H9 (cell line): ENCODE results near the gene EXOC3. TPM values are rescaled to one million over a fixed set of nuclear protein-coding genes. Genes with fewer than 3 reads are reported as not detected.

Source experiments
- DNase-seq: peaks from one replicate; pipeline ENCODE4 v3.0.0-alpha.2; 2017
- H2AFZ ChIP-seq: one replicate; pipeline ENCODE4 v1.6.1; 2013; ENCODE audit warnings: mild to moderate bottlenecking, low read length, control low read depth, moderate library complexity
- H2AK5ac ChIP-seq: 2 replicates; pipeline ENCODE4 v1.6.1; 2013; ENCODE audit warnings: low read length, control low read depth, mixed read lengths; ENCODE audit not compliant: insufficient read length
- H2BK120ac ChIP-seq: one replicate; pipeline ENCODE4 v1.6.1; 2013; ENCODE audit warnings: low read depth, mild to moderate bottlenecking, low read length, control low read depth, inconsistent platforms; ENCODE audit not compliant: poor library complexity, severe bottlenecking
- H2BK12ac ChIP-seq: 2 replicates; pipeline ENCODE4 v1.6.1; 2013; ENCODE audit warnings: low read length, control low read depth, mixed read lengths, low read depth; ENCODE audit not compliant: insufficient read length
- H2BK15ac ChIP-seq: 2 replicates; pipeline ENCODE4 v1.6.1; 2013; ENCODE audit warnings: low read depth, low read length, control low read depth
- H2BK20ac ChIP-seq: one replicate; pipeline ENCODE4 v1.6.1; 2013; ENCODE audit warnings: low read depth, mild to moderate bottlenecking, low read length, control low read depth, inconsistent platforms; ENCODE audit not compliant: poor library complexity, severe bottlenecking
- H2BK5ac ChIP-seq: 2 replicates; pipeline ENCODE4 v1.6.1; 2013; ENCODE audit warnings: low read length, control low read depth, mixed read lengths; ENCODE audit not compliant: insufficient read length
- H3K14ac ChIP-seq: 2 replicates; pipeline ENCODE4 v1.6.1; 2013; ENCODE audit warnings: low read length, control low read depth; ENCODE audit not compliant: insufficient read depth
- H3K18ac ChIP-seq: 2 replicates; pipeline ENCODE4 v1.6.1; 2013; ENCODE audit warnings: low read depth, mild to moderate bottlenecking, mixed read lengths, low read length, control low read depth; ENCODE audit not compliant: insufficient read length
- H3K23ac ChIP-seq: 2 replicates; pipeline ENCODE4 v1.6.1; 2013; ENCODE audit warnings: low read length, control low read depth, mixed read lengths, low read depth; ENCODE audit not compliant: insufficient read length
- H3K23me2 ChIP-seq: 2 replicates; pipeline ENCODE4 v1.6.1; 2013; ENCODE audit warnings: low read depth, mild to moderate bottlenecking, mixed read lengths, low read length, control low read depth; ENCODE audit not compliant: insufficient read length, poor library complexity, severe bottlenecking
- H3K27ac ChIP-seq: 2 replicates; pipeline ENCODE4 v1.5.1; 2013; ENCODE audit warnings: low read length, control low read depth, mixed read lengths, low read depth; ENCODE audit not compliant: insufficient read length
- H3K27me3 ChIP-seq: 2 replicates; pipeline ENCODE4 v1.6.1; 2013; ENCODE audit warnings: low read length, control low read depth, inconsistent platforms; ENCODE audit not compliant: insufficient read depth
- H3K4ac ChIP-seq: 2 replicates; pipeline ENCODE4 v1.6.1; 2013; ENCODE audit warnings: low read depth, mild to moderate bottlenecking, control low read depth, inconsistent platforms, low read length, moderate library complexity
- H3K4me1 ChIP-seq: 2 replicates; pipeline ENCODE4 v1.6.1; 2013; ENCODE audit warnings: low read length, control low read depth, inconsistent platforms; ENCODE audit not compliant: insufficient read depth
- H3K4me2 ChIP-seq: 2 replicates; pipeline ENCODE4 v1.6.1; 2013; ENCODE audit warnings: low read length, control low read depth, mixed read lengths; ENCODE audit not compliant: insufficient read length, insufficient read depth
- H3K56ac ChIP-seq: 2 replicates; pipeline ENCODE4 v1.6.1; 2013; ENCODE audit warnings: low read depth, mild to moderate bottlenecking, mixed read lengths, low read length, control low read depth; ENCODE audit not compliant: insufficient read length
- H3K79me1 ChIP-seq: 2 replicates; pipeline ENCODE4 v1.6.1; 2013; ENCODE audit warnings: low read depth, mild to moderate bottlenecking, moderate library complexity, low read length, control low read depth, inconsistent platforms; ENCODE audit not compliant: insufficient read depth, poor library complexity, severe bottlenecking
- H3K79me2 ChIP-seq: 2 replicates; pipeline ENCODE4 v1.6.1; 2013; ENCODE audit warnings: low read length, control low read depth, inconsistent platforms; ENCODE audit not compliant: insufficient read depth
- H3K9ac ChIP-seq: 2 replicates; pipeline ENCODE4 v1.6.1; 2013; ENCODE audit warnings: low read length, control low read depth, mixed read lengths; ENCODE audit not compliant: insufficient read length; ENCODE audit errors: extremely low read depth
- H3K9me3 ChIP-seq: one replicate; pipeline ENCODE4 v1.6.1; 2013; ENCODE audit warnings: low read depth, low read length, inconsistent platforms; ENCODE audit not compliant: control insufficient read depth
- H3T11ph ChIP-seq: one replicate; pipeline ENCODE4 v1.6.1; 2013; ENCODE audit warnings: mild to moderate bottlenecking, low read length, control low read depth, inconsistent platforms
- H4K20me1 ChIP-seq: one replicate; pipeline ENCODE4 v1.6.1; 2013; ENCODE audit not compliant: control insufficient read depth, insufficient read length, insufficient read depth
- H4K5ac ChIP-seq: 2 replicates; pipeline ENCODE4 v1.6.1; 2013; ENCODE audit warnings: low read depth, mild to moderate bottlenecking, mixed read lengths, low read length, control low read depth; ENCODE audit not compliant: insufficient read length
- H4K8ac ChIP-seq: replicated peaks from 2 replicates; pipeline ENCODE4 v1.6.1; 2013; ENCODE audit warnings: low read length, control low read depth, mixed read lengths, low read depth; ENCODE audit not compliant: insufficient read length
- H4K91ac ChIP-seq: 2 replicates; pipeline ENCODE4 v1.6.1; 2013; ENCODE audit warnings: low read depth, mild to moderate bottlenecking, moderate library complexity, mixed read lengths, low read length, control low read depth; ENCODE audit not compliant: insufficient read length
- H3K27ac Mint-ChIP-seq, 3 experiments: 2 replicates in 2 of 3; 3 replicates in 1 of 3; pipeline ENCODE4 v1.8.0; 2020 to 2021; ENCODE audit warnings: mixed read lengths in 3 of 3, mild to moderate bottlenecking in 1 of 3, moderate library complexity in 1 of 3
- H3K27me3 Mint-ChIP-seq: 2 replicates; pipeline ENCODE4 v1.8.0; 2021; ENCODE audit warnings: low read depth, mild to moderate bottlenecking, moderate library complexity, mixed read lengths
- H3K36me3 Mint-ChIP-seq, 3 experiments: 2 replicates in 2 of 3; 3 replicates in 1 of 3; pipeline ENCODE4 v1.8.0; 2020 to 2021; ENCODE audit warnings: low read depth in 3 of 3, mixed read lengths in 3 of 3; ENCODE audit not compliant: insufficient read depth in 1 of 3
- H3K4me1 Mint-ChIP-seq, 2 experiments: 2 replicates each; pipeline ENCODE4 v1.8.0; 2020; ENCODE audit warnings: mixed read lengths in 2 of 2
- H3K4me3 Mint-ChIP-seq, 2 experiments: 2 replicates in 1 of 2; 3 replicates in 1 of 2; pipeline ENCODE4 v1.8.0; 2020 to 2021; ENCODE audit warnings: mild to moderate bottlenecking in 2 of 2, mixed read lengths in 2 of 2, moderate library complexity in 1 of 2
- H3K9me3 Mint-ChIP-seq, 2 experiments: 2 replicates in 1 of 2; 3 replicates in 1 of 2; pipeline ENCODE4 v1.8.0; 2020; ENCODE audit warnings: mild to moderate bottlenecking in 2 of 2, mixed read lengths in 2 of 2, moderate library complexity in 1 of 2
- WGBS: extraction: QIAGEN DNeasy Blood & Tissue Kit; methylation state at CpG from one replicate; pipeline ENCODE4 v1.1.7; 2013; ENCODE audit warnings: missing lambda C conversion rate, low lambda C conversion rate, mixed read lengths; ENCODE audit not compliant: insufficient read length; ENCODE audit errors: extremely low coverage; 5-methylcytosine and 5-hydroxymethylcytosine counted together
- total RNA-seq: library from RNA; stranded (reverse); gene quantifications from 2 replicates; pipeline ENCODE4 v1.2.1, GENCODE V29; 2021
- TF ChIP-seq, protein P1 (sequence below): fragments of 200-600 bp; sonication (generic); conservative IDR thresholded peaks from 3 replicates; pipeline ENCODE4 v1.8.0; 2021; ENCODE audit warnings: antibody characterized with exemption, mild to moderate bottlenecking

The EXOC3 gene
- total RNA-seq, 1 experiment from 2014 or later: 36.7 TPM

DNA sequence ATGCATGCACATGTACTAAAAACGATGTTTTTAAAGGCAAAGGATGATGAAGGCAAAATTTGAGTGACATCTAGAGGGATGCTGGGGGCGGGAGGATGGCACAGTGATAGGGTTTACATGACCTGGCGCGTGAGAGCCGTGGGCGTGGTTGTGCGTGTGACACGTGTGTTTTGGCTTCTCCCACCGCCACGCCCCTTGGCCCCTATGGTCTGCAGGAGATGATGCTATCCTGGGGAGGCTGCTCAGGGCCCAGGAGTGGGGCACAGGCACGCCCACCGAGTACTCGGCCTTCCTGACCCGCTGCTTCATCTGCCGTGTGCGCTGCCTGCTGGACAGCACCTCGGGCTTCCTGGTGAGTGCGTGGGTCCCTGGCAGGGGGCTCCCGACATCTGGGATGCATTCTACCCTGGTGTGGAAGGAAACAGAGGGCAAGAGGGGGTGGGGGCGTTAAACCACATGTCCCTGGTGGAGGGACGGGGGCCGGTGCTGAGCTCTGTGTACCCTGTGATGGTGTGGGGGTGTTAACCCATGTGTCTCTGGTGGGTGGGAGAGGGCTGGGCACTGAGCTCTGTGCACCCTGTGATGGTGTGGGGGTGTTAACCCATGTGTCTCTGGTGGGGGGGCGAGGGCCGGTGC lies 19.2 kb upstream of the EXOC3 start:
- Histone ChIP-seq H3K9ac (no peak overlapping the region), H3K27ac (no peak overlapping the region), H3K4me1 (no peaks in the 10 kb centered on the region), H2BK5ac (no peak overlapping the region), H3K18ac (no peak overlapping the region), H2BK120ac (no peak overlapping the region), H3K23ac (no peak overlapping the region), H3K23me2 (no peaks in the 10 kb centered on the region), H4K91ac (no peak overlapping the region), H3K56ac (no peak overlapping the region), H4K20me1 (no peaks in the 10 kb centered on the region), H2AK5ac (no peak overlapping the region), H4K8ac (no peak overlapping the region), H3T11ph (no peak overlapping the region), H3K79me2 (no peaks in the 10 kb centered on the region), H4K5ac (no peak overlapping the region), H3K9me3 (no peaks in the 10 kb centered on the region), H3K14ac (no peak overlapping the region), H3K4me2 (no peak overlapping the region), H2AFZ (no peak overlapping the region), H2BK15ac (no peak overlapping the region), H2BK12ac (no peak overlapping the region), H2BK20ac (no peak overlapping the region), H3K27me3 (no peaks in the 10 kb centered on the region), H3K4ac (no peak overlapping the region), H3K79me1 (no peaks in the 10 kb centered on the region)
- peaks cover 7% of the 10 kb centered on the region for H3K27me3 Mint-ChIP-seq
- H3K4me1 Mint-ChIP-seq: peaks cover 6% of the 10 kb centered on the region in 2 experiments
- H3K9me3 Mint-ChIP-seq: peaks cover 6 to 8% of the 10 kb centered on the region in 2 experiments; a peak in 2 of 5 replicates
- peaks cover 0 to 4% (median 0%) of the 10 kb centered on the region in 3 experiments; a peak in 2 of 7 replicates for H3K36me3 Mint-ChIP-seq
- H3K4me3 Mint-ChIP-seq: no peak overlapping the region
- peak; percentile 22 for DNase-seq
- no CpG with 5 or more reads among the region's 24 CpGs for WGBS
- H3K27ac Mint-ChIP-seq: no peak overlapping the region
- TF ChIP-seq, protein P1, sequence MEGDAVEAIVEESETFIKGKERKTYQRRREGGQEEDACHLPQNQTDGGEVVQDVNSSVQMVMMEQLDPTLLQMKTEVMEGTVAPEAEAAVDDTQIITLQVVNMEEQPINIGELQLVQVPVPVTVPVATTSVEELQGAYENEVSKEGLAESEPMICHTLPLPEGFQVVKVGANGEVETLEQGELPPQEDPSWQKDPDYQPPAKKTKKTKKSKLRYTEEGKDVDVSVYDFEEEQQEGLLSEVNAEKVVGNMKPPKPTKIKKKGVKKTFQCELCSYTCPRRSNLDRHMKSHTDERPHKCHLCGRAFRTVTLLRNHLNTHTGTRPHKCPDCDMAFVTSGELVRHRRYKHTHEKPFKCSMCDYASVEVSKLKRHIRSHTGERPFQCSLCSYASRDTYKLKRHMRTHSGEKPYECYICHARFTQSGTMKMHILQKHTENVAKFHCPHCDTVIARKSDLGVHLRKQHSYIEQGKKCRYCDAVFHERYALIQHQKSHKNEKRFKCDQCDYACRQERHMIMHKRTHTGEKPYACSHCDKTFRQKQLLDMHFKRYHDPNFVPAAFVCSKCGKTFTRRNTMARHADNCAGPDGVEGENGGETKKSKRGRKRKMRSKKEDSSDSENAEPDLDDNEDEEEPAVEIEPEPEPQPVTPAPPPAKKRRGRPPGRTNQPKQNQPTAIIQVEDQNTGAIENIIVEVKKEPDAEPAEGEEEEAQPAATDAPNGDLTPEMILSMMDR: no peak
